Neural progenitor cell (in vitro differentiated cells): ENCODE data around the gene ZDHHC14.

Experiments
- EZH2 ChIP-seq: fragments of 200-600 bp; sonication (generic); IDR thresholded peaks from 2 replicates; pipeline ENCODE4 v1.6.1; 2017; ENCODE audit warnings: antibody characterized with exemption, mild to moderate bottlenecking, moderate library complexity
- TF ChIP-seq, protein P1 (sequence below): fragments of 200-600 bp; sonication (generic); IDR thresholded peaks from 2 replicates; pipeline ENCODE4 v1.5.1; 2017; ENCODE audit warnings: antibody characterized with exemption, mild to moderate bottlenecking

GRCh38 chr6:157595768-157596167 is 214.8 kb downstream of the ZDHHC14 start:
- TF ChIP-seq, protein P1, sequence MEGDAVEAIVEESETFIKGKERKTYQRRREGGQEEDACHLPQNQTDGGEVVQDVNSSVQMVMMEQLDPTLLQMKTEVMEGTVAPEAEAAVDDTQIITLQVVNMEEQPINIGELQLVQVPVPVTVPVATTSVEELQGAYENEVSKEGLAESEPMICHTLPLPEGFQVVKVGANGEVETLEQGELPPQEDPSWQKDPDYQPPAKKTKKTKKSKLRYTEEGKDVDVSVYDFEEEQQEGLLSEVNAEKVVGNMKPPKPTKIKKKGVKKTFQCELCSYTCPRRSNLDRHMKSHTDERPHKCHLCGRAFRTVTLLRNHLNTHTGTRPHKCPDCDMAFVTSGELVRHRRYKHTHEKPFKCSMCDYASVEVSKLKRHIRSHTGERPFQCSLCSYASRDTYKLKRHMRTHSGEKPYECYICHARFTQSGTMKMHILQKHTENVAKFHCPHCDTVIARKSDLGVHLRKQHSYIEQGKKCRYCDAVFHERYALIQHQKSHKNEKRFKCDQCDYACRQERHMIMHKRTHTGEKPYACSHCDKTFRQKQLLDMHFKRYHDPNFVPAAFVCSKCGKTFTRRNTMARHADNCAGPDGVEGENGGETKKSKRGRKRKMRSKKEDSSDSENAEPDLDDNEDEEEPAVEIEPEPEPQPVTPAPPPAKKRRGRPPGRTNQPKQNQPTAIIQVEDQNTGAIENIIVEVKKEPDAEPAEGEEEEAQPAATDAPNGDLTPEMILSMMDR = no peak
- no peak for TF ChIP-seq EZH2
